DND-41 (cell line): Measurements from ENCODE around the gene MMRN2.
"Not testable (repeated sequence)": the region's sequence is repeated elsewhere in the genome, so short reads cannot be mapped to it uniquely, and the experiment has no call there.

Source experiments
- ATAC-seq: fragments of 200-7000 bp; cut with Tn5 transposase; 3 replicates; pipeline ENCODE4 v1.9.1; 2021; ENCODE audit warnings: low read depth; ENCODE audit not compliant: insufficient read depth
- DNase-seq: peaks from one replicate; pipeline ENCODE4 v3.0.0-alpha.2; 2020
- H2AFZ ChIP-seq: 2 replicates; pipeline ENCODE4 v1.6.0; 2012; ENCODE audit warnings: low read depth, low read length
- H3K27ac ChIP-seq: 2 replicates; pipeline ENCODE4 v1.5.1; 2012; ENCODE audit warnings: low read length, inconsistent platforms
- H3K27me3 ChIP-seq: fragments of 200-600 bp; sonication (generic); 2 replicates; pipeline ENCODE4 v1.6.0; 2012; ENCODE audit warnings: low read length, mild to moderate bottlenecking, inconsistent platforms; ENCODE audit not compliant: insufficient read depth, poor library complexity
- H3K36me3 ChIP-seq: 2 replicates; pipeline ENCODE4 v1.5.1; 2012; ENCODE audit warnings: low read length, inconsistent platforms; ENCODE audit not compliant: insufficient read depth
- H3K4me1 ChIP-seq: 2 replicates; pipeline ENCODE4 v1.5.1; 2012; ENCODE audit warnings: mild to moderate bottlenecking, low read length; ENCODE audit not compliant: insufficient read depth
- H3K4me2 ChIP-seq: 2 replicates; pipeline ENCODE4 v1.6.0; 2012; ENCODE audit warnings: mild to moderate bottlenecking, moderate library complexity, low read length, inconsistent platforms; ENCODE audit not compliant: insufficient read depth
- H3K4me3 ChIP-seq, 2 experiments: fragments of 200-600 bp in 1 of 2; shearing (Covaris generic) in 1 of 2; 2 replicates each; pipeline ENCODE4 v1.5.1; 2012 to 2016; ENCODE audit warnings: inconsistent platforms in 2 of 2, low read length in 2 of 2, mild to moderate bottlenecking in 2 of 2, low read depth in 1 of 2, moderate library complexity in 1 of 2
- H3K79me2 ChIP-seq: 2 replicates; pipeline ENCODE4 v1.6.0; 2012; ENCODE audit warnings: low read length, inconsistent platforms; ENCODE audit not compliant: insufficient read depth
- H3K9ac ChIP-seq: 2 replicates; pipeline ENCODE4 v1.6.0; 2012; ENCODE audit warnings: low read depth, mild to moderate bottlenecking, inconsistent platforms, low read length, moderate library complexity
- H3K9me3 ChIP-seq: 2 replicates; pipeline ENCODE4 v1.5.1; 2012; ENCODE audit warnings: low read length, moderate library complexity, mild to moderate bottlenecking, inconsistent platforms; ENCODE audit not compliant: insufficient read depth, severe bottlenecking
- H4K20me1 ChIP-seq: 2 replicates; pipeline ENCODE4 v1.6.0; 2012; ENCODE audit warnings: low read length; ENCODE audit not compliant: insufficient read depth
- CTCF ChIP-seq: IDR thresholded peaks from 2 replicates; pipeline ENCODE4 v1.5.1; 2012; ENCODE audit warnings: borderline replicate concordance, low read length, moderate library complexity, mild to moderate bottlenecking; ENCODE audit not compliant: poor library complexity, severe bottlenecking; ENCODE audit errors: extremely low read depth
- EZH2 ChIP-seq: IDR thresholded peaks from 3 replicates; pipeline ENCODE4 v1.6.1; 2012; ENCODE audit warnings: borderline replicate concordance, low read depth, mild to moderate bottlenecking, moderate library complexity, low read length, inconsistent platforms; ENCODE audit not compliant: severe bottlenecking

The MMRN2 gene

GRCh38 chr10:86955501-86956194 is 1.8 kb downstream of the MMRN2 start:
- Histone ChIP-seq H3K79me2 (no peaks in the 10 kb centered on the region), H3K36me3 (no peaks in the 10 kb centered on the region), H3K4me3 (no peak overlapping the region), H3K4me1 (no peaks in the 10 kb centered on the region), H4K20me1 (no peaks in the 10 kb centered on the region), H3K9me3 (peaks cover 5% of the 10 kb centered on the region), H3K27ac (no peak overlapping the region), H3K4me2 (no peak overlapping the region), H2AFZ (no peak overlapping the region), H3K27me3 (no peaks in the 10 kb centered on the region), H3K9ac (no peak overlapping the region)
- DNase-seq = no peak
- no peak for ATAC-seq
- TF ChIP-seq CTCF (no peak), EZH2 (no peak)

DNA sequence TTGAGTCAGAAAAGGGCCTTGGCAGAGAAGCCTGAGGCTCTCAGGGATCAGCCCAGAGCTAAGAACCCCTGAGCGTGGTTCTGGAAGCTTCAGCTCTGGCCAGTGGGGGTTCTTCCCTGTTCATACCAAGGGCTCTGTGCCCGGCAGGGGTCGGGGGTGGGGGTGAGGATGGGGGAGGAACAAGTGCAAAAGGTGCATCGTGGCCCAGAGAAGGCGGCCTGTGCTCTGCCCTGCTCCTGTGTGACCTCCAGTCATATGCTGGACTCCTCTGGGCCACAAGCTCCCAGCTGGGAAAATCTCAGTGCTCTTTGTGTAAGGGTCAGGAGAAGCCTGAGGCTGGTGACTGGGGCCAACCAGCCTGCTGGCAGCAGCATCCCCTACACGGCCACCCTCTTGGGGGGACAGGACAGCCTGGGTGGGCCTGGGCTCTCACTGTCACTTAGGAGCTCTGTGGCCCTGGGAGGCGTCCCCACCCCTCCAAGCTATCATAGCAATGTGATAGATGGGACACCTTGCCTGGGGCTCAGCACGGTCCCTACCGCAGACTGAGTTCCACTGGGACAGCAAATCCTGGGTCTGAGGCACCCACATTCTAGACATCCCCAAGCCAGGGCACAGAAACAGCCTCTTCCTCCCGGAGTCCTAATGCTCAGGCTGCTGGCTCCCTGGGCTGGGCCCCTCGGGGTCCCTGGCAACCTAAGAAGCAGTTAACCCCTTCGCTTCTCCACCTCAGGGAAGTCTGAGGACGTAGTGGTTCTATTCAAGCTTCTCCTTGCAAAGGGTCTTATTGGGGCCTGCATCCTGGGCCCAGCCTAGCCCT is 2.5 kb downstream of the MMRN2 start:
- Histone ChIP-seq H3K4me3 (no peak overlapping the region), H3K4me1 (no peaks in the 10 kb centered on the region), H3K27ac (no peak overlapping the region)

GRCh38 chr10:86953747-86954680 is 3.4 kb downstream of the MMRN2 start:
- H4K20me1 ChIP-seq = no peaks in the 10 kb centered on the region
- DNase-seq = no peak
- TF ChIP-seq CTCF (no peak), EZH2 (no peak)
- no peak overlapping the region for H3K9ac ChIP-seq
- no peak overlapping the region for H2AFZ ChIP-seq
- H3K27ac ChIP-seq = no peak overlapping the region
- H3K4me2 ChIP-seq = no peak overlapping the region
- H3K79me2 ChIP-seq = no peaks in the 10 kb centered on the region
- ATAC-seq = no peak
- peaks cover 5% of the 10 kb centered on the region for H3K9me3 ChIP-seq
- H3K4me3 ChIP-seq = no peak overlapping the region
- H3K36me3 ChIP-seq = no peaks in the 10 kb centered on the region
- H3K27me3 ChIP-seq = no peaks in the 10 kb centered on the region
- H3K4me1 ChIP-seq = no peaks in the 10 kb centered on the region

More for the DNA sequence above, 2.5 kb downstream of the MMRN2 start:
- DNase-seq (no peak), ATAC-seq (no peak)
- Histone ChIP-seq H3K9me3 (peaks cover 5% of the 10 kb centered on the region), H3K27me3 (no peaks in the 10 kb centered on the region), H3K9ac (no peak overlapping the region), H3K4me2 (no peak overlapping the region), H4K20me1 (no peaks in the 10 kb centered on the region), H3K79me2 (no peaks in the 10 kb centered on the region), H3K36me3 (no peaks in the 10 kb centered on the region), H2AFZ (no peak overlapping the region)
- TF ChIP-seq EZH2 (no peak), CTCF (no peak)

DNA sequence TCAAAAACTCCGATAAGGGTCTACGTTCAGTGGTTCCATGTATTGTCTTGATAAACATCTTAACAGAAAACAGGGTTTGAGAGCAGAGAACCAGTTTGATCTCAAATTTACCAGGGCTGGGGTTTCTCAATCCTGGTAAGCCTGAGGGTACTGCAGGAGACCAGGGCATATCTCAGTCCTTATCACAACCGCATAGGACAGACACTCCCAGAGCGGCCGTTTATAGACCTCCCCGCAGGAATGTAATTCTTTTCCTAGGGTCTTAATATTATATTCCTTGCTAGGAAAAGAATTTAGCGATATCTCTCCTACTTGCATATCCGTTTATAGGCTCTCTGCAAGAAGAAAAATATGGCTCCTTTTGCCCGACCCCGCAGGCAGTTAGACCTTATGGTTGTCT is 4.7 kb downstream of the MMRN2 start:
- not testable (repeated sequence) for H3K9me3 ChIP-seq, DNase-seq, H3K36me3 ChIP-seq, H4K20me1 ChIP-seq, ATAC-seq, H3K4me3 ChIP-seq, H3K27ac ChIP-seq, H3K9ac ChIP-seq, H3K79me2 ChIP-seq, H3K4me2 ChIP-seq, H3K4me1 ChIP-seq, H2AFZ ChIP-seq, H3K27me3 ChIP-seq
